Fibroblast of lung (primary cell): ENCODE data around the gene PCDH7. TPM values are rescaled to one million over a fixed set of nuclear protein-coding genes. Genes with fewer than 3 reads are reported as not detected.

Experiments used
- DNase-seq, 2 donors: peaks; one replicate each; pipeline versions ENCODE4 v3.0.0 to v3.0.0-alpha.2; 2010; ENCODE audit warnings: low read depth in 2 of 2
- H2AFZ ChIP-seq: 2 replicates; pipeline ENCODE4 v1.5.1; 2012; ENCODE audit warnings: low read length, control low read depth, inconsistent platforms
- H3K27ac ChIP-seq: 2 replicates; pipeline ENCODE4 v1.5.1; 2011; ENCODE audit warnings: low read length, control low read depth; ENCODE audit not compliant: insufficient read depth
- H3K27me3 ChIP-seq: 2 replicates; pipeline ENCODE4 v1.5.1; 2011; ENCODE audit warnings: mild to moderate bottlenecking, low read length; ENCODE audit not compliant: control insufficient read depth, insufficient read depth
- H3K36me3 ChIP-seq: 2 replicates; pipeline ENCODE4 v1.5.1; 2011; ENCODE audit warnings: low read length; ENCODE audit not compliant: control insufficient read depth, insufficient read depth
- H3K4me1 ChIP-seq: 2 replicates; pipeline ENCODE4 v1.5.1; 2011; ENCODE audit warnings: low read length; ENCODE audit not compliant: control insufficient read depth, insufficient read depth; ENCODE audit errors: extremely low read depth
- H3K4me2 ChIP-seq: 2 replicates; pipeline ENCODE4 v1.5.1; 2011; ENCODE audit warnings: low read length, control low read depth; ENCODE audit not compliant: insufficient read depth; ENCODE audit errors: extremely low read depth
- H3K4me3 ChIP-seq, 4 experiments: fragments of 200-600 bp in 1 of 4; sonication (generic) in 1 of 4; replicated peaks in 1 of 4; 2 replicates each; pipeline ENCODE4 v1.5.1; 2011 to 2016; ENCODE audit warnings: low read length in 4 of 4, low read depth in 3 of 4, mild to moderate bottlenecking in 3 of 4, control low read depth in 2 of 4, inconsistent platforms in 1 of 4, mixed read lengths in 1 of 4; ENCODE audit not compliant: insufficient read depth in 1 of 4; ENCODE audit errors: control extremely low read depth in 1 of 4
- H3K79me2 ChIP-seq: 2 replicates; pipeline ENCODE4 v1.5.1; 2012; ENCODE audit warnings: mild to moderate bottlenecking, low read length, inconsistent platforms; ENCODE audit not compliant: control insufficient read depth, insufficient read depth
- H3K9ac ChIP-seq: 2 replicates; pipeline ENCODE4 v1.5.1; 2011; ENCODE audit warnings: mild to moderate bottlenecking, low read length, control low read depth; ENCODE audit not compliant: insufficient read depth
- H3K9me3 ChIP-seq: 2 replicates; pipeline ENCODE4 v1.5.1; 2012; ENCODE audit warnings: low read depth, low read length; ENCODE audit not compliant: control insufficient read depth, insufficient read depth
- H4K20me1 ChIP-seq: 2 replicates; pipeline ENCODE4 v1.5.1; 2011; ENCODE audit warnings: low read length; ENCODE audit not compliant: control insufficient read depth, insufficient read depth; ENCODE audit errors: extremely low read depth
- CTCF ChIP-seq, 2 donors: IDR thresholded peaks in 1 of 2; conservative IDR thresholded peaks in 1 of 2; 1 replicate in 1 of 2; 2 replicates in 1 of 2; pipeline ENCODE4 v1.5.1; 2011 to 2012; ENCODE audit warnings: low read length in 2 of 2, control low read depth in 1 of 2, inconsistent platforms in 1 of 2, low read depth in 1 of 2, mild to moderate bottlenecking in 1 of 2
- EZH2 ChIP-seq: IDR thresholded peaks from 2 replicates; pipeline ENCODE4 v1.5.1; 2012; ENCODE audit warnings: low read length, control low read depth, mild to moderate bottlenecking; ENCODE audit errors: missing control alignments
- polyA plus RNA-seq, 2 donors: library from polyadenylated mRNA; depleted of rRNA in 1 of 2; stranded (reverse) in 1 of 2; unstranded in 1 of 2; fragments of >200 nt; gene quantifications; 2 replicates each; pipeline ENCODE4 v1.2.1, GENCODE V29; 2011 to 2012; ENCODE audit warnings: missing spikeins in 1 of 2
- total RNA-seq: library from RNA; depleted of rRNA; stranded (reverse); fragments of >200 nt; gene quantifications from 2 replicates; pipeline ENCODE4 v1.2.1, GENCODE V29; 2014

Gene PCDH7
- total and polyA plus RNA-seq, 2 donors (not counting 1 experiment from before 2014, with no cell fraction given) = 2.3 to 21.4 TPM

DNA sequence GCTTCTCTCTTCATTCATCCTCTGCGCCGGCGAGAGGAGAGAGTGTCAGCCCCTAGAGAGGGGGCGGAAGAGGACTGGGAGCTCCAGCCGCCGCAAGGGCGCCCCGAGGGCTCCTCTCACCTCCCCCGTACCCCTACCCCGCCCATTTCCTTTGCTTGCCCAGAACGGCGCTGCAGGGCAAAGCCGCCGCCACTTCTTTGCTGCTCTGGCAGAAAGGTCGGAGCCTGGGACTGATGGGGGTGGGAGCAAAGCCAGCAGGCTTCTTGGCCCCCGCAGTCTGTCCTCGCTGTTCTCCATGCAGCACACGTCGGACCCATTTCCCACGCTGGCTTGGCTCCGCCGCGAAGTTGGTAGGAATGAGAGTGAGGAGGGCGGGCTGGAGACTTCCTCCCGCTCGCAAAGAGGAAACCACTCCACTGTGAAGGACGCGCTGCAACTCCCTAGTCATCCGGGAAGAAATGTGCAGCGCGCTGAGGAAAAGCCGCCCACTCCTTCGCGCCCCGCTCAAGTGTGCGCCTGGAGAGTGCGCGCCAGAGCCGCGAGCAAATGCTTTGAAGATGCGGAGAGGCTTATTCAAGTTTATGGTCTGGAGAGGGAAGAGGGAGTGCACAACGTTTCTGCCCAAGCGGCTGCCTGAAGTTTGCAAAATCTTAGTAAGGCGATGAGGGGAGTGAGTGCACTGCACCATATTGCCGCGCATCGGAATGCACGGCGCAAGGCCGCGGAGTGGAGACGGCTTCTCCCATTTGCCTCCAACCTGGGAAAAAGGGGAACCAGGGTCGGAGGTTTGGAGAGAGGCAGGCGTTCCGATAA lies 2.8 kb upstream of the PCDH7 start:
- TF ChIP-seq EZH2 (no peak), CTCF (conservative IDR thresholded peaks at IDR 0.05 in 1 of 2, IDR thresholded peaks at IDR 0.05 in 1 of 2; ENCODE audit: low read depth in 1 of 2, low read length in 2 of 2) (no peak)
- Histone ChIP-seq H3K4me1 (no peaks in the 10 kb centered on the region), H3K9ac (peak overlapping the region; percentile 27), H3K27me3 (no peaks in the 10 kb centered on the region), H3K79me2 (peaks cover 8% of the 10 kb centered on the region), H3K9me3 (no peaks in the 10 kb centered on the region), H3K36me3 (no peaks in the 10 kb centered on the region), H3K27ac (peak overlapping the region; percentile 26), H4K20me1 (no peaks in the 10 kb centered on the region), H3K4me3 (peak overlapping the region; percentile 59 to 86 (median 66)), H2AFZ (peak overlapping the region; percentile 61), H3K4me2 (peak overlapping the region; percentile 93)
- DNase-seq = peak; percentile 78 to 86

DNA sequence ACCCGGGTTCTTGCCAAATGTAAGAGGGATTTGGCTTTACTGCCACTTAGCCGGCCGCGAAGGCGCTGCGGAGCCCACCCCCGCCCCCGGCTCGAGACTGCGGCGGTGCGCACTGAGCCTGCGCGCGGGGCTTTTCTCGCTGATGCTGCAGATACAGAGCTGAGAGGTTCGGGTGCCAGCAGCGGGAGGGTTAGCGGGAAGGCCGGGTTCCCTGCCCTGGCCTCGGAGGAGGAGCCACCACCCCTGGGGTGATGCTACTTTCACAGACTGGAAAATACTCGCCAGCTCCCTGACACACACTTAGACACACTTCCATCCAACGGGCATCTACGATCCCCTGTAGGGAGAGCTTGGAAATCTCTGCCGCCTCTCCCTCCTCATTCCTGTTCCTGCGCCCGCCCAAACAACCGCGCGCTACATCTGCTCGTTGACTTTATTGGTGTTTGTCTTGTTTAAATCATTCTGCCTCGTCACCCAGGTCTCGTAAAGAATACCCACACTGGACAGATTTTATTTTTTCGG lies 2.1 kb upstream of the PCDH7 start:
- no peak for TF ChIP-seq EZH2
- no peak for TF ChIP-seq CTCF (conservative IDR thresholded peaks at IDR 0.05 in 1 of 2, IDR thresholded peaks at IDR 0.05 in 1 of 2; ENCODE audit: low read depth in 1 of 2, low read length in 2 of 2)
- Histone ChIP-seq H3K36me3 (no peaks in the 10 kb centered on the region), H3K4me2 (peak overlapping the region; percentile 93), H3K27ac (peak overlapping the region; percentile 26), H3K9me3 (no peaks in the 10 kb centered on the region), H3K9ac (peak overlapping the region; percentile 14), H3K4me1 (no peaks in the 10 kb centered on the region), H3K27me3 (no peaks in the 10 kb centered on the region), H3K4me3 (peak overlapping the region; percentile 59 to 86 (median 66)), H4K20me1 (no peaks in the 10 kb centered on the region), H2AFZ (peak overlapping the region; percentile 61), H3K79me2 (peaks cover 15% of the 10 kb centered on the region)
- peak; percentile 65 to 71 for DNase-seq

DNA sequence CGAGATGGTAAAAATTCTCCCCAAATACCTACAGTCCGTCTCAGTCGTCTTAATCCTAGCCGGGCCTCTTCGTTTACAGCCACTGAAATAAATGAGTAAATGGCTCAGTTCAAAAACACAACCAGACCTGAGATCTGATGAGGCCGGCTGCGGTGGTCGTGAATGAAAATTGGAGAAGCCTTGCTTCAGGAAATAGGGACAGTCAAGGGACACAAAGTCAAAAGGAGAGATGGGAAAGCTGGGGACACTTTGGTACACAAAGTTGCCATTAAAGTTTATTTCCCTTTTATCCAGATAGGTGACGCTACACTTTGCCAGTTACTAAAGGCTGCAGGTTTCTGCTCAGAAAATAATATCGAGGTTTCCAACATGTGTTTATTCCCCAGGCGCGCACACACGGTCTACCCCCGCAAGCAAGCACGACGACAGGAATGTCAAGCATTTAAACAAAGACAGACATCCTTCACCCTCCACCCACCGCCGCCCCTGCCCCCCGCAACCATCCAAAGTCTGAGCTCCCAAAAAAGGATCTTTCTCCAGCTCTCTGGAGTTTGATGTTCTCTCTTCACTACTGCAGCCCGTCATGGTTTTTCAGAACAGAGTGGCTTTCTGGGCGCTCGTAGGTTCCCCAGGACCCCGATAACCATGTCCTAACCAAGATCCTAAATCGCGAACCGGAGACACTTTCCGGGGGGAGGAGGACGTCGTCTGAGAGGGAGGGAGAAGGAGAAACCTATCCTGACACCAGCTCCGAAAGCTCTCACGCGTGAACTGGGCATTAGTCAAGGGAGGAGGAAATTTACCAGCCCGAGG lies 1.3 kb upstream of the PCDH7 start:
- H2AFZ ChIP-seq = peak overlapping the region; percentile 83
- H3K4me3 ChIP-seq = peak overlapping the region; percentile 59 to 86 (median 71)
- H3K9me3 ChIP-seq = no peaks in the 10 kb centered on the region
- H3K9ac ChIP-seq = peak overlapping the region; percentile 42
- H3K36me3 ChIP-seq = no peaks in the 10 kb centered on the region
- H3K27ac ChIP-seq = peak overlapping the region; percentile 46
- H3K4me2 ChIP-seq = peak overlapping the region; percentile 93
- DNase-seq = peak; percentile 54 to 58
- H4K20me1 ChIP-seq = no peaks in the 10 kb centered on the region
- H3K27me3 ChIP-seq = no peaks in the 10 kb centered on the region
- peaks cover 23% of the 10 kb centered on the region for H3K79me2 ChIP-seq
- TF ChIP-seq EZH2 (no peak), CTCF (conservative IDR thresholded peaks at IDR 0.05 in 1 of 2, IDR thresholded peaks at IDR 0.05 in 1 of 2; ENCODE audit: low read depth in 1 of 2, low read length in 2 of 2) (peak in 1 of 2 donors; percentile 33)
- H3K4me1 ChIP-seq = no peaks in the 10 kb centered on the region
